ENCODE measurements around the gene RXRA.

DNA sequence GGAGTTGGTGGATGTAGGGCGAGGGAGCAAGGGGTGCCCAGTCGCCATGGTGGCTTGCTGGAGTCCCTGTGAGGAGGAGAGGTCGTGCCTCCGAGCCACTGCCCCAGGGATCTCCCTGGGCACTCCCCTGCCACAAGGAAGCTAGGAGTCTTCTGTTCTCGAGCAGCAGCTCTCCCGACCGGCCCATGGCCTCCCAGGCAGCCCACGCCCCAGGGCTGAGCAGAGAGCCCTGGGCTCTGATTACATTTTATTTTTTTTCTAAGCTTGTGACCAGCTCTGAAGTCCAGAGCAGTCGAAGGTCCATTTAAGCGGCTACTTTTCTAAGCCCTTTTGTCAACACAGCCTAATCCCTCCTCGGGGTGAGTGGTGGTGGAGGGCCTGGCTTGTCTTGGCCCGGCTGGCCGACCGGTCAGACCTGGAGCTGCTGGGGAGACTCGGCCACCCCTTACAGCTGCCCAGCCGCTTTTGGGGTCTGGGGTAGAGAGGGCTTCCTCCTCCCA, 2.1 kb downstream of the RXRA start:
- TF ChIP-seq POLR2AphosphoS5 (IDR thresholded peaks at IDR 0.05; ENCODE audit: low read depth, low read length) (no peak), SIN3A (IDR thresholded peaks at IDR 0.05; ENCODE audit: borderline replicate concordance, insufficient read depth, low read length) (no peak)
- TF ChIP-seq, protein P1, sequence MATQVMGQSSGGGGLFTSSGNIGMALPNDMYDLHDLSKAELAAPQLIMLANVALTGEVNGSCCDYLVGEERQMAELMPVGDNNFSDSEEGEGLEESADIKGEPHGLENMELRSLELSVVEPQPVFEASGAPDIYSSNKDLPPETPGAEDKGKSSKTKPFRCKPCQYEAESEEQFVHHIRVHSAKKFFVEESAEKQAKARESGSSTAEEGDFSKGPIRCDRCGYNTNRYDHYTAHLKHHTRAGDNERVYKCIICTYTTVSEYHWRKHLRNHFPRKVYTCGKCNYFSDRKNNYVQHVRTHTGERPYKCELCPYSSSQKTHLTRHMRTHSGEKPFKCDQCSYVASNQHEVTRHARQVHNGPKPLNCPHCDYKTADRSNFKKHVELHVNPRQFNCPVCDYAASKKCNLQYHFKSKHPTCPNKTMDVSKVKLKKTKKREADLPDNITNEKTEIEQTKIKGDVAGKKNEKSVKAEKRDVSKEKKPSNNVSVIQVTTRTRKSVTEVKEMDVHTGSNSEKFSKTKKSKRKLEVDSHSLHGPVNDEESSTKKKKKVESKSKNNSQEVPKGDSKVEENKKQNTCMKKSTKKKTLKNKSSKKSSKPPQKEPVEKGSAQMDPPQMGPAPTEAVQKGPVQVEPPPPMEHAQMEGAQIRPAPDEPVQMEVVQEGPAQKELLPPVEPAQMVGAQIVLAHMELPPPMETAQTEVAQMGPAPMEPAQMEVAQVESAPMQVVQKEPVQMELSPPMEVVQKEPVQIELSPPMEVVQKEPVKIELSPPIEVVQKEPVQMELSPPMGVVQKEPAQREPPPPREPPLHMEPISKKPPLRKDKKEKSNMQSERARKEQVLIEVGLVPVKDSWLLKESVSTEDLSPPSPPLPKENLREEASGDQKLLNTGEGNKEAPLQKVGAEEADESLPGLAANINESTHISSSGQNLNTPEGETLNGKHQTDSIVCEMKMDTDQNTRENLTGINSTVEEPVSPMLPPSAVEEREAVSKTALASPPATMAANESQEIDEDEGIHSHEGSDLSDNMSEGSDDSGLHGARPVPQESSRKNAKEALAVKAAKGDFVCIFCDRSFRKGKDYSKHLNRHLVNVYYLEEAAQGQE (IDR thresholded peaks at IDR 0.05; ENCODE audit: insufficient read depth in 1 of 2, low read depth in 2 of 2, low read length in 2 of 2): no peak
